AG20443 (cell line): Measurements from ENCODE around the gene LANCL3.

Source experiments
- DNase-seq: peaks from one replicate; pipeline ENCODE4 v3.0.0; 2012; ENCODE audit warnings: low spot score, mixed read lengths

The LANCL3 gene

DNA sequence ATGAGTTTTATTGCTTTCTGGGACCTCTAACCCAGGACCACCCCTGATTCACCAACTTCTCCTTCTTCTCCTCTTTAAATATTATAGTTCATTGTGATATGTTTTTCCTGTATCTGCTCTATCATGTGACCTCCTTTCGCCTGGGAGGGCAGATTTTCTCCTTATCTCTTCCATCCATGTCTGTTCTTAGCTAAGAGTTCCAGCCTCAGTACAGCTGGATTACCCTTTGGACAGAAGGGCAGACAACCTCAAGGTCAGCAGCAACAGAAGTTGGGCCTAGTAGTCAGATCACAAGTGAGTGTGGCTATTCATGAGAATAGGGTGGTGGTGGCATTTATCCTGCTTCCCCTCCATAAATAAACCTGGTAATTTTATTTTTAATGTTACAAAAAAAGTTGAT lies 108.4 kb downstream of the LANCL3 start:
- DNase-seq, result no peak

DNA sequence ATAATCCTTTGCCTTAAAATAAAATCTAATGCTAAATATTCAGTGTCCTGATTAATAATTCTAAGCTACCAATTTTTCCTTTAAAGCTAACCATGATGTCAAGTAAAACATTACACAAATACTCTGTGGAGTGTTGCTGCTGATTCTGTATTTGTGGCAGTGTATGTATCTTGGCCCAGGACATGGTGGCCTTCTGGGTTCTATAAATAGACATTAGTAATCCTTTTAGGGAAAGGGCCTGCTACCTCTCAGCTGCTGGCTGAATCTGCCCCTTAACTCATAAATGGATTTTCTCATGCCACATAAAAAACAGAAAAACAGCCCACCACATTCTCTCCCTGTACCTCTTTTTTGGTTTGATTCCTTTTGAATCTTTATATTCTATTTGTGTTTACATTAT lies 113.0 kb downstream of the LANCL3 start:
- DNase-seq, result no peak

DNA sequence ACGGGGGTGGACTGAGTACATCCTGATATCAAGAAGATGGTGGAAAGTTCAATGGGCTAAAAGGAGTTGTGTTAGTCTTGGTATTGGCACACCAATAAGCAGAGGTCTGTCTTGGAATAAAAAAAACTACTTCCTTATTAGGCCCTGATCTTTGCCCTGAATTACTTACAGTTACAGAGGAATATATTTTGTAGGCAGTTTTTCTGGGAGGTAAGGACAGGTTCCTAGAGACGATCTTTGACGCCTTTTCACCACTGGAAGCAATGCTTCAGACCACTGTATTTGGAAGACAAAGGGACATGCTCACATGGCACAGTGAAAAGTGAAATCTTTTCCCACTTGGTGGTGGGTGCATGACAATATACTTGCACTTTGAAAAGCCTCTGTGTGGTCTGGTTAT lies 113.5 kb downstream of the LANCL3 start:
- DNase-seq, result no peak

DNA sequence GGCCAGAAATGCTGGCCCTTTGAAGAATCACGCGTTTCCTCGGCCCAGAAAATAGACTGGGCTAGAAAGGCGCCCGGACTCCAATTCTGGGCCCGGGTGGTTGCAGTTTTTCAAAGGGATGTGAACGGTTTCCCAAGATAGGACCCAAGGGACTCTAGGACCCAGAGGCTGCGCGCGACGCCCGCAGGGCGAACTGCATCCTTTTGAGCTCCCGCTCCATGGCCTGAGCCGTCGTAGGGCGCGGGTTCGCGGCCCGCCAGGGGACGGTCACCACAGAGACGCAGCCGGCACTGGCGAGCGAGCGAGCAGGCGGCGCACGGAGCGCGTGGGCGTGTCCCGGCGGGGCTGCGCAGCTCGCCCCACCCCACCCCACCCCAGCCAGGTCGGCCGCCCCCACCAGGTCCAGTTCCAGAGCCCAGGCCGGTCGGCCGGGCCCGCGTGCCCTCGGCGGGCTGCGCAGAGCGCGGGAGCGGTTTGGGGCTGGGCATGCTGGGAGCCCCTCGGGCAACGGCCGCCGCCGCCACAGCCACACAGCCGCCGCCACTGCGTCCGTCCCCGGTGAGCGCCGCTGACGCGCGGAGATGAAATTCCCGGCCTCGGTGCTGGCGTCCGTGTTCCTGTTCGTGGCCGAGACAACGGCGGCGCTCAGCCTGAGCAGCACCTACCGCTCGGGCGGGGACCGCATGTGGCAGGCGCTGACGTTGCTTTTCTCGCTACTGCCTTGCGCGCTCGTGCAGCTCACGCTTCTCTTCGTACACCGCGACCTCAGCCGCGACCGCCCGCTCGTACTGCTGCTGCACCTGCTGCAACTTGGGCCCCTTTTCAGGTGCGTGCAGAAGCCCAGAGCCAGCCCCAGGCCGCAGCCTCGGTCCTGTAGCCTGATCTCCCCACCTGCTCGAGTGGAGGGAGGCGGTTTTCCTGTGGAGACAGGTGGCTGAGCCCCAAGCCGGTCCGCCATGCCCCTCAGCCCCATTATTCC lies 114.2 kb downstream of the LANCL3 start, which contains the start of gene XK:
Gene XK (plus strand): TSS at position 411 of the 979 bp plus-strand sequence. CDS start 171 bp downstream, at position 582.
- DNase-seq, result peak; percentile 13

DNA sequence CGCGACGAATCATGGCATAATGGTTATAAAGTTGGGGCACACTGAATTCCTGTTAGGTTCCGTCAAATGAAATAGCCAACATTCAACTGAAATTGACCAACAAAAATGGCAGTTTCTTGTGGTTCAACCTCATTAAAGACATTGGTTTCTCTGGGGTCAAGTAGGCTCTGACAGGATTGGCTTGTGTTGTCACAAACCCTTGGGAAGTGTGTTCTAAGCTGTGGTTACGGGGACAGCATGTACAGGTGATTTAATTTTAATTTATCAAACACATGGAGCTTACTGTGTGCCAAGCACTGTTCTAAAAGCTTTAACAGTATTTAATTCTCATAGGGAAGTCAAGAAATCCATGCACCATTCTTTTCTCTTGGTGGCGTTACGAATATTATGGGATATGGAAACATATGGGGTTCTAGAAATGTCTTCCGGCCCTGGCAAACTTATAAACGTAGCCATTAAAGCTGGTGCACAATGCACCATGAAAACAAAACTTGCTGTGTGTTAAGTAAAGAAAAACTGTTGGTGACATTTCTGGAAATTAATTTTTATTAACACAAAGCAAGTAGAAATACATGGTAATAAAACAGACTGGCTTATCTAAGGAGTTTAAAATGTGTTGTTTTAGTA lies 115.0 kb downstream of the LANCL3 start:
- no peak for DNase-seq

DNA sequence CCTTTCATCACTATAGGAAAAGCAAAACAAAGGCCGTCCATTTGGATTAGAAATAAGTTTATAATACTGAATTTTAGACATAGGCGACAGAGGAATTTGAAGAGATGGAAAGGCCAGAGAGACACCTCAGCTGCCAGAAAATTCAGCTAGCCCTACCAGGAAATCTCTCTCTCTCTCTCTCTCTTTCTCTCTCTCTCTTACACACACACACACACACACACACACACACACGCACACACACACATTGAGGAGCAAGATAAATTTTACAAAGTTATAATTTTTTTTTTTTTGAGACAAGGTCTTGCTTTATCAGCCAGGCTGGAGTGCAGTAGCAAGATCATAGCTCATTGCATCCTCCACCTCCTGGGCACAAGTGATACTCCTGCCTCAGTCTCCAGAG lies 115.5 kb downstream of the LANCL3 start:
- no peak for DNase-seq

DNA sequence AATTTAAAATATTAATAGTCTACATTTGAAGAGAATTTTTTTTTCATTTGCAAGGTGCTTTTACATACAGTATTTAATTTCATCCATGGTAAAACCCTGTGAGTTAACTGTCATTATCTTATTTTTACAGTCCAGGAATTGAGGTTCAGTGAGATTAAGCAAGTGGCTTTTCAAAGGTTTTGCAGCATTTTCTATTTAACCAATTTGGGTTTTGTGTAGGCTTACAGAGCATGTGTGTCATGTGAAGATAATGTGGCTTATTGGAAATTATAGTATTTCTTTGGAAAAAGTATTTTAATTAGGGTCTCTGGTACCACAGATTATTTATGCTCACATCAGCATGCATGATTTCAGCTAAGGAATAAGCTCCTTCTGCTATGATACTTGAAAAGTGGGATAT lies 118.7 kb downstream of the LANCL3 start:
- no peak for DNase-seq

DNA sequence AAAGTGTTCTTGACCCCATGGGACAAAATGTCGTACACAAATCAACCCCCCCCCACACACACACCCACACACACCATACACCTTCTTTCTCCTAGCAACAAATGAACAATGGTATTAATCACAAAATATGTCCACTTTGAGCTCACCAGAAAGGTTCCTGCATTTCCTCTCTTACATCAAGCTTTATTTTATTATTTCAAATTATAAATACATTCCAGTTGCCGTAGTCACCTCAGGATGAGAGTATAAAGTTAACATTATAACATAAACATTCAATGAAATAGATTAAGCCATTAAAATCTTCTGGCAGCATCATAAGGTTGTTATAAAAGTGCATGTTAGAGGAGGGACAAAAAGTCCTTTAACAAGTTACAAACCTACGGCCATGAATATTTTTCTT lies 121.5 kb downstream of the LANCL3 start:
- DNase-seq, result no peak

DNA sequence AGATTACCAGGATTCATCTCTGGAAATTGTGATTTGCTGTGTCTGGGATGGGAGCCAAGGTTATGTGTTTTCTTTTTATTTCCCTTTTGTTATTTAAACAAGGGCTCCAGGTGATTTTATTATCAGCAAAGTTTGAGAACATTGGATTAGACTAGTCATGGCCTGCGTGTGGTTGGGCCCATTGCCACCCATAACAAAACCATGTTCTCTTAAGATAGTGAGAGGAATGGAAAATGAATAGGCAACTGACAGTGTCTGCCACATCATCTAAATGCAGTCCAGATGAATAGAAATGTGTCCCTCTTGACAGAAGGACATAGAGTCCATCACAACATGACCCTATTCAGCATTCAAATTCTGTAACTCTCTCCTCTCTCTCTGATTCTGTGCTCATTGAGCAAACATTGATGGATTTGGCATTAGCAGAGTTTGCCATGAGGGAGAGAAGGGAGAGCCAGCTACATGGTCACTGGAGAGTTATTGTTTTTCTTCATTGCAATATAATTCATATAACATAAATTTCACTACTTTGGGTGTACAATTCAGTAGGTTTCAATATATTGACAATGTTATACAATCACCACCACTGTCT lies 125.8 kb downstream of the LANCL3 start:
- DNase-seq, result no peak

DNA sequence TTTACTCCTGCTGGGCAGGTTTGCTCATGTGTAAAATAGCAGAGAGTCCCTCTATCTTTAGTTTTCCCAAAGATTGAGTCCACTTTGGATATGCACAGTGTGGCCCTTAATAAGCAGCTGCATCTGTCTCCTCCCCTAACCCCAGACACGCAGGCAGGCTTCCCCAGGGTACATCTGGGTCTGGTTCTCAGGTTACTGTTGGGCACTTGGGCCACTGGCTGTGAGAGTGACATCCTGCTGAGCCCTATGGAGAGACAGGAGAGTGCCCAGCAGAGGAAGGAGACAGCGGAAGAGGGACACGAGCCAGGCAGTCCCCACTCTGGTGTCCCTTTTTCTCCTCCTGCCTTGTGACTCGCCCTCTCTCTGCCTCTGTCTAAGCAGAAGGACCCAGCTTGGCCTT lies 130.1 kb downstream of the LANCL3 start:
- no peak for DNase-seq

DNA sequence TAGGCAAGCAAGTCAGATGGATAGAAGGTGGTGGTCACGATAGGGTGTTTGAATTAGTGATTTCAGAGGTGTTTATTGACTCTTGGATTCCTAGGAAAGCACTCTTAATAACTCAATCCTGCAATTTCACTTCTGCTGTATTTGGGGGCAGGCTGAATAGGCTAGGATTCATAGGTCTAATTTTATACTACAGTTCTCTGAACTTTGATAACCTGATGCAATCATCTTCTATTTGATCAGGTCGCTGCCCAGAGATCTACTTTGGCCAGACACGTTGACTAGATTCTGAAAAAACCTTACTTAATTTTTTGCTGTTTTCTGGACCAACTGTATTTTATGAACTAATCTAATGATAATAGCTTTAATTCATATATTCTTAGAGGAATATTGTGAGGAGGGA lies 140.5 kb downstream of the LANCL3 start:
- DNase-seq, result no peak

DNA sequence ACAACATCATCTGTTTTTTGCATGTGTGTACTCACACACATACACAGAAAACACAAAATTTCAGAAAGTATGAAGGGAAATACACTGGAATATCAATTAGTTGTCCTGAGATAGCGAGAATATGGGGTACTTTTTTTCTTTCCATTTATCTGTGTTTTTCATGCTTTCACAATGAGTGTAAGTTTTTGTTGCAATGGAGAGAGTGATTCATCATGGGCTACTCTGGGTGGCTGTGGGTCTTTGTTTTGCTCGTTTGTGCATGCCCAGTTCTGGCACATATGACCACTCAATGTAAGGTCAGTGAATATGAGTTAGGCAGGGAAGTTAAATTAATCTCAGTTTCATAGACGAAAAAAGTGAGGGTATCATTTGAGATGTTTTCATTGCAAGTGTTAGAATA lies 141.0 kb downstream of the LANCL3 start:
- DNase-seq, result no peak

DNA sequence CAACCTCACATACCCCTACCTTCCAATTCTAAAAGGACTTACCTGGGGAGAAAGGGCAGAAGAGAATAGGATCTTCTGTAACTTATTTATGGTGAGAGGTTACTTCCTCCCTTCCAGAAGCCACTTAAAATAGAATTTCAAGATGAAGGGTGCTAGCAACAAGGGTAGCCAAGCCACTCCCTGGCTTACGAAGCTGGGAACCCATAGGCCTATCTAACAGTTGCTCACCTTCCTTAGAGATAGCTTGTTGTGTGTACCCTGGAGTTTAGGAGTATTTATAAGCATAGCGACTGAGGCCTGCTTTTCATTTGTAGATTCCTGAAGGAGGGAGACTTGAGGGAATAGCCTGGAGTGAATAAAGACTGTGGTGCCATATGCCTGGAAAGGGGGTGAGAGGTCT lies 143.0 kb downstream of the LANCL3 start:
- DNase-seq, result no peak

DNA sequence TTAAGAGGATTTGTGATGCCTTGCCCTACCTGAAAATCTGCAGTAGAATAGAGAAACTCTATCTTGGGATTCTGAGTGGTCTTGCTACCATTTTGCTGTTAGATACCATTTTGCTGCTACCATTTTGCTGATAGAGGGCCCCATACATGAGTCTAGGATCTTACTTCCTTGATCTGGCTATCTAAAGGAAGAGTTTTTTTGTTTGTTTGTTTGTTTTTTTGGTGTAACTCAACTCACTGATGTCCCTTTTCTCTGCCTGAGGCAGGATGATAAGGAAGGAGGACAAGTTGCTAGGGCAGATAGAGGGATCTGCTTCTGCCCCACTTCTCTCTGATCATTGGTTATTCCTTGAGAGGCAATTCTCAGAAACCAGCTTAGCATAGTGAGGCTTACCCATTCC lies 145.1 kb downstream of the LANCL3 start:
- DNase-seq, result no peak

DNA sequence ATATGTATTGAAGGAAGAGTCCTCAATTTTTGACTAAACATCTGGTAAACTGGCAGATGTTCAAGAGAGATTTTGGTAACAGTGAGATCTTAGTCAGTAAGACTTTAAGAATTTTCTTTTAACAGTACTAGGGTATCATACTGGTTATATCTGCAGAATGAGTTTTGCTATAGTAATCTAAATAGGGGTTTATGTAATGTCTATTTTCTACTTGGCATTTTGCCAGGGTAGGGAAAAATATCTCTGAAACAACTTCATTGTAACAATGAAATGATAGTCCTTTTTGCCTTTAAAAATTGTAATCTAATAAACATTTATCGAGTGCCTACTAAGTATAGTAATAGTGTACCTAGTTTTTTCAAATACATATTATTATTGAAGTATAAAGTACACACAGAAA lies 146.2 kb downstream of the LANCL3 start:
- no peak for DNase-seq

DNA sequence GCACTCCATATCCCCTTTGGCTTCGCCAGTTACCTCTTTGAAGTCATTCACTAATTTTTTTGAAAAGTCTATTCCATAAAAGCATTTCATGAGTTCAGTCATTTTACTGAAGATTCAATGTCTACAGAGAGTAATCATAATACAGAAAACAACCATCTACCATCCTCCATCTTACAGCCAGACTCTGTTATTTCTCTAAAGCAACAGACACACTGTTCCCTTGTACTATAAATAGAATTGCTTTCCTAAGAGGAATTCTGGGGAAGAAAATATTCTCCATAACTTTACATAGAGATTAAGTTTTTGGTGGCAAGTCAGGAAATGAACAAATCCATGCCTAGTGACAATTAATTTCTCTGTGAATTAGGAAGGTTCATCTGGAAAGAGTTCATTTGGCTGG lies 151.1 kb downstream of the LANCL3 start:
- DNase-seq, result no peak

DNA sequence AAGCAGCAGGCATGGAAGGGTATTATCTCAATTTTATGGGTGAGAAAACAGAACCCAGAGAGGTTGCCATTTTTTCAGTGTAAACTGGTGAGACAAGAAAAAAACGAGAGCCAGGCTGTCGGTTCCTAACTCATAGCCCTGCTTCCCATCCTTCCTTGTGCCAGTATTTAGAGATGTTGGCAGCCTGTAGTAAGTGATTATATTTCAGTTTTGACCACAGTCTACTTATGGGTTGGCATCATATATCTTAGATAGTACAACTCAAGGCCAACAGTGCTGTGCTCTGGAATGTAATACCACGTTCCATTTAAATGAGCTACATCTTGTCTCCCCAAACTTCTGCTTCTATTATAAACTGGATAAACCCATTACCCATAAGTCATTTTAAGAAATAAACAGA lies 154.9 kb downstream of the LANCL3 start:
- no peak for DNase-seq
